Neuronal stem cell (in vitro differentiated cells): Measurements from ENCODE around the gene HSP90AB1.

Source experiments
- DNase-seq: peaks from one replicate; pipeline ENCODE4 v3.0.0-alpha.2; 2013; ENCODE audit warnings: low spot score
- H2AFZ ChIP-seq: one replicate; pipeline ENCODE4 v1.6.1; 2013; ENCODE audit warnings: mild to moderate bottlenecking, low read length, inconsistent platforms
- H2AK5ac ChIP-seq: 2 replicates; pipeline ENCODE4 v1.6.1; 2013; ENCODE audit warnings: low read depth, mild to moderate bottlenecking, inconsistent platforms, low read length, moderate library complexity, mixed read lengths
- H2BK120ac ChIP-seq: 2 replicates; pipeline ENCODE4 v1.6.1; 2013; ENCODE audit warnings: low read depth, mild to moderate bottlenecking, inconsistent platforms, low read length, moderate library complexity, mixed read lengths
- H2BK12ac ChIP-seq: one replicate; pipeline ENCODE4 v1.6.1; 2013; ENCODE audit warnings: low read length, inconsistent platforms
- H2BK15ac ChIP-seq: 2 replicates; pipeline ENCODE4 v1.6.1; 2013; ENCODE audit warnings: mild to moderate bottlenecking, low read length, inconsistent platforms, mixed read lengths
- H2BK5ac ChIP-seq: one replicate; pipeline ENCODE4 v1.6.1; 2013; ENCODE audit warnings: inconsistent platforms, mild to moderate bottlenecking, low read length, moderate library complexity
- H3K14ac ChIP-seq: one replicate; pipeline ENCODE4 v1.6.1; 2013; ENCODE audit warnings: low read length, inconsistent platforms
- H3K18ac ChIP-seq: 2 replicates; pipeline ENCODE4 v1.6.1; 2013; ENCODE audit warnings: low read length, inconsistent platforms
- H3K23ac ChIP-seq: 2 replicates; pipeline ENCODE4 v1.6.1; 2013; ENCODE audit warnings: low read depth, mild to moderate bottlenecking, mixed read lengths, low read length, inconsistent platforms; ENCODE audit not compliant: poor library complexity
- H3K27ac ChIP-seq: replicated peaks from 3 replicates; pipeline ENCODE4 v1.5.1; 2013; ENCODE audit warnings: low read length, inconsistent platforms
- H3K27me3 ChIP-seq, 3 experiments: 2 replicates each; pipeline ENCODE4 v1.6.1; 2013; ENCODE audit warnings: low read length in 3 of 3, mild to moderate bottlenecking in 2 of 3, inconsistent platforms in 1 of 3, low read depth in 1 of 3, mixed read lengths in 1 of 3, moderate library complexity in 1 of 3; ENCODE audit not compliant: control insufficient read depth in 3 of 3, insufficient read depth in 3 of 3
- H3K36me3 ChIP-seq, 2 donors: replicated peaks in 1 of 2; 2 replicates each; pipeline ENCODE4 v1.6.1; 2013; ENCODE audit warnings: low read length in 2 of 2; ENCODE audit not compliant: control insufficient read depth in 2 of 2, insufficient read depth in 2 of 2
- H3K4ac ChIP-seq: 2 replicates; pipeline ENCODE4 v1.6.1; 2013; ENCODE audit warnings: inconsistent platforms, mild to moderate bottlenecking, low read length, moderate library complexity
- H3K4me1 ChIP-seq, 2 donors: 1 replicate in 1 of 2; 2 replicates in 1 of 2; pipeline ENCODE4 v1.6.1; 2013; ENCODE audit warnings: low read length in 2 of 2, low read depth in 1 of 2; ENCODE audit not compliant: control insufficient read depth in 2 of 2, insufficient read depth in 1 of 2
- H3K4me2 ChIP-seq: one replicate; pipeline ENCODE4 v1.6.1; 2013; ENCODE audit warnings: mild to moderate bottlenecking, low read length, inconsistent platforms; ENCODE audit not compliant: insufficient read depth, poor library complexity, severe bottlenecking
- H3K4me3 ChIP-seq, 2 donors: 2 replicates each; pipeline ENCODE4 v1.5.1; 2013; ENCODE audit warnings: low read length in 2 of 2, mild to moderate bottlenecking in 2 of 2, inconsistent platforms in 1 of 2, moderate library complexity in 1 of 2
- H3K79me1 ChIP-seq: one replicate; pipeline ENCODE4 v1.6.1; 2013; ENCODE audit warnings: low read depth, mild to moderate bottlenecking, inconsistent platforms, low read length, moderate library complexity
- H3K9ac ChIP-seq: one replicate; pipeline ENCODE4 v1.6.1; 2013; ENCODE audit warnings: mild to moderate bottlenecking, low read depth, low read length, inconsistent platforms; ENCODE audit not compliant: poor library complexity
- H3K9me3 ChIP-seq, 2 donors: replicated peaks in 1 of 2; 2 replicates each; pipeline versions ENCODE3 to v1.6.1; 2013; ENCODE audit warnings: low read length in 2 of 2, mild to moderate bottlenecking in 2 of 2, inconsistent platforms in 1 of 2, low read depth in 1 of 2, mixed read lengths in 1 of 2, moderate library complexity in 1 of 2; ENCODE audit not compliant: control insufficient read depth in 2 of 2, insufficient read depth in 1 of 2
- H4K8ac ChIP-seq: one replicate; pipeline ENCODE4 v1.6.1; 2013; ENCODE audit warnings: low read depth, mild to moderate bottlenecking, inconsistent platforms, low read length, moderate library complexity
- H4K91ac ChIP-seq: one replicate; pipeline ENCODE4 v1.6.1; 2013; ENCODE audit warnings: low read length, low read depth, mild to moderate bottlenecking, inconsistent platforms; ENCODE audit not compliant: poor library complexity
- WGBS, 2 donors: extraction: QIAGEN DNeasy Blood & Tissue Kit; methylation state at CpG; one replicate each; pipeline ENCODE4 v1.1.7; 2013; ENCODE audit warnings: missing lambda C conversion rate in 2 of 2, mixed read lengths in 1 of 2; ENCODE audit not compliant: insufficient read length in 2 of 2, insufficient replicate concordance in 1 of 2; ENCODE audit errors: extremely low coverage in 2 of 2; 5-methylcytosine and 5-hydroxymethylcytosine counted together

HSP90AB1 gene

GRCh38 chr6:44251576-44252524, 4.9 kb downstream of the HSP90AB1 start:
- no peak overlapping the region for H2BK120ac ChIP-seq
- peaks cover 59 to 84% of the 10 kb centered on the region in 2 donors for H3K36me3 ChIP-seq
- H3K4me1 ChIP-seq: peaks cover 15 to 18% of the 10 kb centered on the region in 2 donors
- H3K9ac ChIP-seq: no peak overlapping the region
- no peak overlapping the region for H2AK5ac ChIP-seq
- no peak overlapping the region for H2BK12ac ChIP-seq
- H3K27ac ChIP-seq: no peak overlapping the region
- no peaks in the 10 kb centered on the region for H3K27me3 ChIP-seq
- no peak overlapping the region for H3K23ac ChIP-seq
- H3K9me3 ChIP-seq: no peaks in the 10 kb centered on the region
- no peak overlapping the region for H3K18ac ChIP-seq
- H3K79me1 ChIP-seq: peaks cover 3% of the 10 kb centered on the region
- no peak for DNase-seq
- no CpG with 5 or more reads among the region's 14 CpGs for WGBS, 2 donors
- H3K14ac ChIP-seq: no peak overlapping the region
- H2AFZ ChIP-seq: no peak overlapping the region
- H4K8ac ChIP-seq: no peak overlapping the region
- no peak overlapping the region for H4K91ac ChIP-seq
- no peak overlapping the region for H2BK15ac ChIP-seq
- H3K4me3 ChIP-seq: no peak overlapping the region
- H3K4ac ChIP-seq: no peak overlapping the region
- H3K4me2 ChIP-seq: no peak overlapping the region
- H2BK5ac ChIP-seq: no peak overlapping the region

GRCh38 chr6:44253307-44254101, 6.6 kb downstream of the HSP90AB1 start:
- WGBS, 2 donors: no CpG with 5 or more reads among the region's 10 CpGs

DNA sequence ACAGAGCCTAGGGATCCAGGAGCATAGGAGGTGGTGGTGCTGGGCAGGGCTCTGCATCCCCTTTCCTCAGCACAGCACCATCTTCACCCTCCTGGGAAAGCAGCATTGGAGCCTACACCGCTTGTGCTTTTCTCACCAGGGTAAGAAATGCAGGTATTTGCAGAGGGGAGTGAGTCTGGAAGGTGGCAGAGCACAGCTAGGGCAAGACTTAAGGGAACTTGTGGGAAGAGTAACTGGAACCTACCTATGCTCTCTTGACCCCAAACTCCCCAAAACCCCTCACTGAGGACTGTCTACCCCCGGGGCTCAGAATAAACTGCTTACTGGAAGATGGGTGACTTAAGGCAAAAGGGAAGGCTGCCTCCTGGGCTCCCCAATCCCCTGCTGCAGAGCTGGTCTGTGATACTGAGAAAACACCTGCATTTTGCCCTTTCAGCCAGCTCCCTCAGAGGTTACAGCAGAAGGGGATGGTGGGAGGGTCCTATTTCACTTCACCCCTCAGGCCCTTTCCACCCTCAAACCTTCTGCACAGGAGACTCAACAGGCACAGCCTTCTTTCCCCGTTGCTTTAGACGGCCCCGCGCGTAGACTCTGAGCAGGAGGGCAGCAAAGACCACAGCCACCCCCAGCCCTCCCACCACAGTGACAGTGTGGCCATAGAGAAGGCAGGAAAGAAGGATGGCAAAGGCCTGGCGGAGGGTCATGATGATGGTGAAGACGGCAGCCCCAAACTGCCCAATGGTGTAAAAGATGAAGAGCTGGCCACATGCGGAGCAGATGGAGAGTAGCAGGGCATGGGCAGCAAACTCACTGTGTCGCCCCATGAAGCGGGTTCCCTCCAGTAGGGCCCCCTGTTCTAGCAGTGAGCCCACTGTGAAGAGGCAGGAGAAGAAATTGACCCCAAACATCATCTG, 7.5 kb downstream of the HSP90AB1 start:
- Histone ChIP-seq H3K18ac (no peak overlapping the region), H3K9me3 (no peaks in the 10 kb centered on the region), H3K36me3 (peaks cover 54 to 81% of the 10 kb centered on the region in 2 donors), H3K23ac (no peak overlapping the region), H3K4ac (no peak overlapping the region), H2BK15ac (no peak overlapping the region), H3K14ac (no peak overlapping the region), H3K27ac (no peak overlapping the region), H3K9ac (no peak overlapping the region), H2BK5ac (no peak overlapping the region), H3K4me3 (no peak overlapping the region), H2BK12ac (no peak overlapping the region), H3K4me1 (peaks cover 12 to 14% of the 10 kb centered on the region in 2 donors), H2BK120ac (no peak overlapping the region), H3K4me2 (no peak overlapping the region), H2AFZ (no peak overlapping the region), H4K8ac (peak overlapping the region; percentile 83), H4K91ac (no peak overlapping the region), H3K79me1 (peaks cover 3% of the 10 kb centered on the region), H2AK5ac (no peak overlapping the region), H3K27me3 (no peaks in the 10 kb centered on the region)
- no peak for DNase-seq
- no CpG with 5 or more reads among the region's 12 CpGs for WGBS, 2 donors

More at GRCh38 chr6:44253307-44254101, 6.6 kb downstream of the HSP90AB1 start:
- Histone ChIP-seq H3K9ac (peak overlapping the region; percentile 6), H3K4me1 (peaks cover 18 to 19% of the 10 kb centered on the region in 2 donors), H3K14ac (no peak overlapping the region), H3K4me2 (no peak overlapping the region), H3K27ac (no peak overlapping the region), H2BK15ac (no peak overlapping the region), H3K9me3 (no peaks in the 10 kb centered on the region), H3K27me3 (no peaks in the 10 kb centered on the region), H2AFZ (no peak overlapping the region), H3K36me3 (peaks cover 60 to 81% of the 10 kb centered on the region in 2 donors), H2AK5ac (no peak overlapping the region), H3K4me3 (no peak overlapping the region), H3K23ac (no peak overlapping the region), H3K79me1 (peaks cover 3% of the 10 kb centered on the region), H3K18ac (no peak overlapping the region), H4K8ac (no peak overlapping the region), H4K91ac (no peak overlapping the region), H3K4ac (no peak overlapping the region), H2BK12ac (no peak overlapping the region), H2BK120ac (no peak overlapping the region), H2BK5ac (no peak overlapping the region)
- no peak for DNase-seq
